ENCODE results near the gene NOX1.
"Not testable (repeated sequence)": the region's sequence is repeated elsewhere in the genome, so short reads cannot be mapped to it uniquely, and the experiment has no call there.

Gene NOX1

GRCh38 chrX:100804780-100805179, 69.4 kb downstream of the NOX1 start:
- no peak for TF ChIP-seq CTCF (conservative IDR thresholded peaks at IDR 0.05; ENCODE audit: control insufficient read depth, insufficient read depth, low read depth, low read length)
- H3K4me3 ChIP-seq (ENCODE audit: control insufficient read depth, low read depth, low read length) = no peak overlapping the region
- no peak for DNase-seq (ENCODE audit: low read depth)

- H3K4me3 ChIP-seq (ENCODE audit: control insufficient read depth, low read depth, low read length) = no peak overlapping the region
- no peak for DNase-seq (ENCODE audit: low read depth)
Measured at GRCh38 chrX:100802843-100803242, 71.3 kb downstream of the NOX1 start.

GRCh38 chrX:100798484-100799214, 75.5 kb downstream of the NOX1 start:
- H3K4me3 ChIP-seq (ENCODE audit: control insufficient read depth, low read depth, low read length) = no peak overlapping the region
- no peak for TF ChIP-seq CTCF (conservative IDR thresholded peaks at IDR 0.05; ENCODE audit: control insufficient read depth, insufficient read depth, low read depth, low read length)
- no peak for DNase-seq (ENCODE audit: low read depth)

More at GRCh38 chrX:100802843-100803242, 71.3 kb downstream of the NOX1 start:
- no peak for TF ChIP-seq CTCF (conservative IDR thresholded peaks at IDR 0.05; ENCODE audit: control insufficient read depth, insufficient read depth, low read depth, low read length)

- no peak overlapping the region for H3K4me3 ChIP-seq (ENCODE audit: control insufficient read depth, low read depth, low read length)
- DNase-seq (ENCODE audit: low read depth) = no peak
- TF ChIP-seq CTCF (conservative IDR thresholded peaks at IDR 0.05; ENCODE audit: control insufficient read depth, insufficient read depth, low read depth, low read length) = no peak
Measured at GRCh38 chrX:100797359-100797758, 76.8 kb downstream of the NOX1 start.

- DNase-seq (ENCODE audit: low read depth); H3K4me3 ChIP-seq (ENCODE audit: control insufficient read depth, low read depth, low read length): not testable (repeated sequence)
Measured at GRCh38 chrX:100796371-100796770, 77.8 kb downstream of the NOX1 start.
